Measurements from ENCODE around the gene PDE6B. TPM values are rescaled to one million over a fixed set of nuclear protein-coding genes. Genes with fewer than 3 reads are reported as not detected.

The PDE6B gene
- total RNA-seq, 2 experiments from 2014 or later: 11.4 to 13.9 TPM

- H3K9me3 Mint-ChIP-seq: no peaks in the 10 kb centered on the region
- ATAC-seq: no peak
- H3K36me3 Mint-ChIP-seq (ENCODE audit: low read depth): no peaks in the 10 kb centered on the region
- intact Hi-C loops (cut with micrococcal nuclease): no loop called here
- ChIA-PET POLR2A (no interaction called here), CTCF (no interaction called here)
- peaks cover 7% of the 10 kb centered on the region for H3K27me3 Mint-ChIP-seq
- peaks cover 3% of the 10 kb centered on the region for H3K4me1 Mint-ChIP-seq (ENCODE audit: low read depth)
- H3K4me3 Mint-ChIP-seq: no peak overlapping the region
- H3K27ac Mint-ChIP-seq: no peak overlapping the region
- no peak for TF ChIP-seq CTCF (IDR thresholded peaks at IDR 0.05)
- DNase-seq: no peak
Measured at GRCh38 chr4:650951-651883, 25.8 kb downstream of the PDE6B start.

- Mint-ChIP-seq H3K4me1 (ENCODE audit: low read depth) (no peaks in the 10 kb centered on the region), H3K4me3 (no peak overlapping the region), H3K27me3 (peaks cover 2% of the 10 kb centered on the region), H3K27ac (no peak overlapping the region), H3K9me3 (no peaks in the 10 kb centered on the region), H3K36me3 (ENCODE audit: low read depth) (no peaks in the 10 kb centered on the region)
- ChIA-PET CTCF (interaction anchor here (1.6 kb wide), 1 partner anchor 13 kb away, joined by 3 read pairs; no protein-coding TSS in a partner anchor), POLR2A (no interaction called here)
- no peak for DNase-seq
- intact Hi-C loops (cut with micrococcal nuclease): no loop called here
- ATAC-seq: no peak
- no peak for TF ChIP-seq CTCF (IDR thresholded peaks at IDR 0.05)
Measured at GRCh38 chr4:651884-652642, 26.7 kb downstream of the PDE6B start.

- TF ChIP-seq CTCF (IDR thresholded peaks at IDR 0.05): no peak
- ATAC-seq: no peak
- Mint-ChIP-seq H3K4me3 (no peak overlapping the region), H3K4me1 (ENCODE audit: low read depth) (no peaks in the 10 kb centered on the region), H3K27me3 (peaks cover 2% of the 10 kb centered on the region), H3K27ac (no peak overlapping the region), H3K9me3 (no peaks in the 10 kb centered on the region), H3K36me3 (ENCODE audit: low read depth) (no peaks in the 10 kb centered on the region)
- CTCF ChIA-PET: interaction anchor here (0.8 to 1.6 kb wide), 2 partner anchors 12 to 409 kb away, joined by 3 read pairs; no protein-coding TSS in a partner anchor
- no peak for DNase-seq
- POLR2A ChIA-PET: no interaction called here
- intact Hi-C loops (cut with micrococcal nuclease): no loop called here
Measured at GRCh38 chr4:653080-653821, 27.9 kb downstream of the PDE6B start.

- no peak for DNase-seq
Measured at GRCh38 chr4:653831-654502, 28.6 kb downstream of the PDE6B start.

More at GRCh38 chr4:653831-654502, 28.6 kb downstream of the PDE6B start:
- TF ChIP-seq CTCF (IDR thresholded peaks at IDR 0.05): no peak
- ChIA-PET CTCF (no interaction called here), POLR2A (no interaction called here)
- no peak for ATAC-seq
- peaks cover 2% of the 10 kb centered on the region for H3K27me3 Mint-ChIP-seq
- no peaks in the 10 kb centered on the region for H3K9me3 Mint-ChIP-seq
- no peaks in the 10 kb centered on the region for H3K36me3 Mint-ChIP-seq (ENCODE audit: low read depth)
- no peak overlapping the region for H3K27ac Mint-ChIP-seq
- H3K4me1 Mint-ChIP-seq (ENCODE audit: low read depth): no peaks in the 10 kb centered on the region
- H3K4me3 Mint-ChIP-seq: no peak overlapping the region
- intact Hi-C loops (cut with micrococcal nuclease): no loop called here
